Left lung (tissue), 10 donors: ENCODE results near the gene NMD3. TPM values are rescaled to one million over a fixed set of nuclear protein-coding genes. Genes with fewer than 3 reads are reported as not detected.
A peak's percentile ranks its signal among the peaks of the same experiment; 100 is the strongest.

Experiments
- ATAC-seq: fragments of 200-7000 bp; cut with Tn5 transposase; one replicate; pipeline ENCODE4 v1.9.1; 2020; ENCODE audit warnings: moderate library complexity
- DNase-seq, 4 donors: peaks; one replicate each; pipeline ENCODE4 v3.0.0-alpha.2; 2013 to 2020
- H3K27ac ChIP-seq, 2 donors: fragments of 200-600 bp; sonication (generic) in 1 of 2; one replicate each; pipeline versions ENCODE4 v1.5.0 to v1.8.0; 2020 to 2021
- H3K27me3 ChIP-seq, 2 donors: fragments of 200-600 bp; sonication (generic) in 1 of 2; one replicate each; pipeline versions ENCODE4 v1.5.0 to v1.8.0; 2020 to 2021
- H3K36me3 ChIP-seq, 2 donors: fragments of 200-600 bp; sonication (generic) in 1 of 2; one replicate each; pipeline versions ENCODE4 v1.5.0 to v1.8.0; 2020 to 2021
- H3K4me1 ChIP-seq, 2 donors: fragments of 200-600 bp; one replicate each; pipeline ENCODE4 v1.8.0; 2021
- H3K4me3 ChIP-seq, 2 donors: fragments of 200-600 bp; sonication (generic) in 1 of 2; one replicate each; pipeline versions ENCODE4 v1.5.0 to v1.8.0; 2020 to 2021; ENCODE audit warnings: mild to moderate bottlenecking in 1 of 2
- H3K9me3 ChIP-seq, 2 donors: fragments of 200-600 bp; sonication (generic) in 1 of 2; one replicate each; pipeline versions ENCODE4 v1.5.0 to v1.8.0; 2020 to 2021
- CTCF ChIP-seq, 2 donors: fragments of 200-600 bp; sonication (generic) in 1 of 2; IDR thresholded peaks; one replicate each; pipeline versions ENCODE4 v1.5.0 to v1.8.0; 2021; ENCODE audit warnings: antibody characterized with exemption in 2 of 2
- intact Hi-C, 2 donors: fragments of 100-400 bp; cut with DNase I; formaldehyde crosslinking; loops; one replicate each; pipeline versions ENCODE4 v1.11.2 to v1.14.2; 2022
- polyA plus RNA-seq, 6 donors: library from polyadenylated mRNA; unstranded; fragments of 120-200 nt; gene quantifications; one replicate each; pipeline ENCODE4 v1.2.1, GENCODE V29; 2013; ENCODE audit not compliant: insufficient read length in 6 of 6
- total RNA-seq, 2 donors: library from RNA; stranded (reverse); fragmentation: NEBNext Ultra II Directional; extraction: Animal tissue kit (Norgen Biotek cat#: 25700); gene quantifications; one replicate each; pipeline ENCODE4 v1.2.1, GENCODE V29; 2021
- donor health status: DM: no; HTN: yes; CAD: no.
- donor health status: DM: no; HTN: no; CAD: no.

Gene NMD3
- total and polyA plus RNA-seq, 8 donors: 44.8 to 62.2 (median 51.9) TPM

DNA sequence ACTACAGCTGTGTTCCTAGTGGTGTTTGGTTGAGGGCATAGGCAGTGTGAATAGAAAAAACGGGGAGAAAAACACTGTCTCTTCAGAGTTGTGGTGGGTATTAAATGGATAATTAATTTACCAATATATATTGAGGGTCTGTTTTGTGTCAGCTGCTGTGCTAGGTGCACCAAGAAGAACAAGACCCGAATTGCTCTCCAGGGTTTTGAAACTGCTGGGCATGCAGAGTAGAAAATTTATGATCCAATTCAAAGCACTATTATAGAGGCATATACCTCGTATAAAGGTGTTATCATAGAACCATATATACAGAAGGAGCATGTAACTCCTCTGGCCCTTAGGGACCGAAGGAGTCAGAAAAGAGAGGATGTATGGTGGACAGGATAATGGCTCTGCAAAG, 1.6 kb upstream of the NMD3 start:
- Histone ChIP-seq H3K36me3 (no peaks in the 10 kb centered on the region), H3K9me3 (no peaks in the 10 kb centered on the region), H3K27ac (no peak overlapping the region), H3K4me3 (no peak overlapping the region), H3K4me1 (peaks cover 8 to 24% of the 10 kb centered on the region in 2 donors), H3K27me3 (no peaks in the 10 kb centered on the region)
- no peak for ATAC-seq
- DNase-seq: no peak
- no peak for TF ChIP-seq CTCF (IDR thresholded peaks at IDR 0.05)
- intact Hi-C loops: no loop called here

DNA sequence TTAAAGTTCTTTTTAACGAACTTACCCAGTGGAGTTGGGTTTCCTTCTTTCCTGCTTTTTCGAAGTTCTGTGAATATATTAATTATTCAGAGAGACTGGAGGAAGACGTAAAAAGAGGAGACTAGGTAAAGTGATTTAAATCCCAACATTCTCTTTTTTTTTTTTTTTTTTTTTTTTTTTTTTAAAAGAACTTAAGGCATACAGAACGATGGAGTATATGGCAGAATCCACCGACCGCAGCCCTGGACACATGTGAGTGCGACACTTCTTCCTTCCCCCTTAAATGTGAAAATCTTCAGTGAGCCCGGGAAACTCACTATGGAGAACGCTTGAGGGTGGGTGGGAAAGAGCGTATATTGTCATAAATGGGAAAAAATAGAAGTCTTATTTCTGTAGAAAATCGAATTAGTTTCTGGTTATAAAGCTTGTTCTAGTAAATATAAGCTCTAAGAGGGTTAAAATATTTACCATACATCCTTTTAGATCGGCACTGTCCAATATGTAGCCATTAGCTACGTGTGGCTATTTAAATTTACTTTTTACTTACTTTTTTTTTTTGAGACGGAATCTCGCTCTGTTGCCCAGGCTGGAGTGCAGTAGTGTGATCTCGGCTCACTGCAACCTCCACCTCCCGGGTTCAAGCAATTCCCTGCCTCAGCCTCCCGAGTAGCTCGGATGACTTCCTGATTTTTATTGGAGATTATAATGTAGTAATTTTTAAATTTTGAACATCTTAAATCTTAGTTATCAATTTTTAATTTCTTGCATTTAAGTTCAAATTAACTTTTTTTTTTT, 892 bp downstream of the NMD3 start:
- Histone ChIP-seq H3K27me3 (no peaks in the 10 kb centered on the region), H3K27ac (peak overlapping the region; percentile 93), H3K36me3 (peaks cover 0 to 19% of the 10 kb centered on the region in 2 donors), H3K4me1 (peaks cover 8 to 34% of the 10 kb centered on the region in 2 donors), H3K9me3 (no peaks in the 10 kb centered on the region), H3K4me3 (peak overlapping the region; percentile 91 to 92)
- DNase-seq (peak in 3 of 4 donors; percentile 23 to 44 (median 38)), ATAC-seq (peak; percentile 63)
- intact Hi-C loops: no loop called here
- no peak for TF ChIP-seq CTCF (IDR thresholded peaks at IDR 0.05)

DNA sequence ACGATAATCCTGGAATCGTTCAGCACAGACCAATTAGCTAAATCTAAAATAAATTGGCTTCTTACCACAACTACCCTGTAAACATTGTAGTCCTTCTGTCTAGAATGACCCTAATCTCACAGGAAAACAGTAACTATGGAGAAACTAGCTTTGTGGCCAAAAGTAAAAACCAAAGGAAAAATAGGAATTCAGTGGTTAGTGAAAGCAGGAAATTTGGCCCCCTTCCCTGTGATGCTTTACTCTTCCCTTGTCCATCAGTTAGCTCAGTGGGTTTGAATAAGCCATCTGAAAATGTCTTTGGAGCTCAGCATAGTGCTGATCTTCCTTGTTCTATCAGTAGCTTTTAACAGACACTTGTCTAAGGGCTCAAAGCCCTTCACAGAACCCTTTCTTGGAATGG, 1.6 kb downstream of the NMD3 start:
- no peaks in the 10 kb centered on the region for H3K27me3 ChIP-seq
- H3K4me3 ChIP-seq: peak overlapping the region; percentile 91 to 92
- DNase-seq (no peak), ATAC-seq (no peak)
- peaks cover 8 to 34% of the 10 kb centered on the region in 2 donors for H3K4me1 ChIP-seq
- H3K36me3 ChIP-seq: peaks cover 0 to 26% of the 10 kb centered on the region in 2 donors
- intact Hi-C loops: no loop called here
- H3K9me3 ChIP-seq: no peaks in the 10 kb centered on the region
- no peak for TF ChIP-seq CTCF (IDR thresholded peaks at IDR 0.05)
- H3K27ac ChIP-seq: no peak overlapping the region

DNA sequence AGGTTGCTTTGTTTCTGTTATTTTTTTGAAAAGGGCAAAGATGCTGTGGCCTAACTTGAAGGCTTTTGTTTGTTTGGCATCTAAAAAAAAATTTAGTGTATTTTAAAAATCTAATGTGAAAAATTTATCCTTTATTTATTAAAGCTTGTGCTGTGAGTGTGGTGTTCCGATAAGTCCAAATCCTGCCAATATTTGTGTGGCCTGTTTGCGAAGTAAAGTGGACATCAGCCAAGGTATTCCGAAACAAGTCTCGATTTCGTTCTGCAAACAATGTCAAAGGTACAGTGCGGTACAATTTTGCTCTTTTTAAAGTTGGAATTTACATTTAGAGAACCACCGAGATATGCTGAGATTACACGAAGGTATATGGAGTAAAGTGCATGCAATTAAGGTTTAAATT, 3.7 kb downstream of the NMD3 start:
- no peak for ATAC-seq
- intact Hi-C loops: no loop called here
- no peaks in the 10 kb centered on the region for H3K9me3 ChIP-seq
- H3K27me3 ChIP-seq: no peaks in the 10 kb centered on the region
- DNase-seq: no peak
- TF ChIP-seq CTCF (IDR thresholded peaks at IDR 0.05): no peak
- H3K4me1 ChIP-seq: peaks cover 8 to 34% of the 10 kb centered on the region in 2 donors
- no peak overlapping the region for H3K27ac ChIP-seq
- H3K36me3 ChIP-seq: peaks cover 0 to 45% of the 10 kb centered on the region in 2 donors
- no peak overlapping the region for H3K4me3 ChIP-seq

GRCh38 chr3:161230621-161231171, 9.6 kb downstream of the NMD3 start:
- no peaks in the 10 kb centered on the region for H3K27me3 ChIP-seq
- intact Hi-C loops: no loop called here
- H3K4me3 ChIP-seq: no peak overlapping the region
- no peak overlapping the region for H3K27ac ChIP-seq
- DNase-seq: no peak
- ATAC-seq: no peak
- H3K36me3 ChIP-seq: peaks cover 0 to 76% of the 10 kb centered on the region in 2 donors
- no peak for TF ChIP-seq CTCF (IDR thresholded peaks at IDR 0.05)
- H3K9me3 ChIP-seq: no peaks in the 10 kb centered on the region
- peaks cover 0 to 2% of the 10 kb centered on the region in 2 donors for H3K4me1 ChIP-seq
